GM12892 (cell line): Measurements from ENCODE around the gene FBLN1.
"Not testable (repeated sequence)": the region's sequence is repeated elsewhere in the genome, so short reads cannot be mapped to it uniquely, and the experiment has no call there.

Experiments
- DNase-seq: peaks from one replicate; pipeline ENCODE4 v3.0.0; 2011; ENCODE audit not compliant: insufficient read length
- FAIRE-seq: peaks from 2 replicates; lab custom pipeline; 2011; peaks lifted over from hg19 to GRCh38; lab: Jason Lieb, UNC
- POLR2A ChIP-seq: IDR thresholded peaks from 2 replicates; pipeline ENCODE4 v1.6.1; 2011; ENCODE audit warnings: low read depth, low read length, control low read depth
- POLR2AphosphoS5 ChIP-seq: IDR thresholded peaks from 2 replicates; pipeline ENCODE4 v1.6.1; 2011; ENCODE audit warnings: low read depth, low read length, control low read depth
- TAF1 ChIP-seq: IDR thresholded peaks from 2 replicates; pipeline ENCODE4 v1.6.1; 2011; ENCODE audit warnings: low read depth, mild to moderate bottlenecking, control low read depth, low read length, borderline replicate concordance

FBLN1 gene

DNA sequence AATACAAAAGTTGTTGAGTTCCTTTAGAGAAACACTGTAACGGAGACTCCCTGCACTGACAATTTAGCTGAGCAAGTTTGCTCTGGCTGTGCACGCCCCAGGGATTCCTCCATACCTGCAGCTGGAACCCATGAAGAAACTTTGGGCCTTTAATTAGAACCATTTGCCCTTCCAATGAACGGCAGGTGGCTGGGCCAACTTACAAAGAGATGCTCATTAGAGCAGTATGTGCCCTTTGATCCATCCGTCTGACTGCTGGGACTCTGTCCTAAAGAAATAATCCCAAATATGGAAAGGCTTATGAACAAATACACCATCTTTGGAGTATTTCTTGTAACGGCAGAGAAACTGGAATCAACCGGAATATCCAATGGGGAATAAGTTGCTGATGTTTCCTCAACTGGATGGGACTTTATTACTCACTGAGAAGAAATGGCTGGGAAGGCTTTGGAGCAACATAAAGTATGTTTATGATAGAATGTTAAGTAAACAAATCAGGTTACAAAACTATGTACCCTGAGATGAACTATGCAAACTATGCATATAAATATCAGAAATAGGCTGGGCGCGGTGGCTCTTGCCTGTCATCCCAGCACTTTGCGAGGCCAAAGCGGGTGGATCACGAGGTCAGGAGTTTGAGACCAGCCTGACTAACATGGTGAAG is 24.4 kb upstream of the FBLN1 start:
- FAIRE-seq (no peak), DNase-seq (no peak)
- TF ChIP-seq TAF1 (no peak), POLR2AphosphoS5 (no peak), POLR2A (no peak)

DNA sequence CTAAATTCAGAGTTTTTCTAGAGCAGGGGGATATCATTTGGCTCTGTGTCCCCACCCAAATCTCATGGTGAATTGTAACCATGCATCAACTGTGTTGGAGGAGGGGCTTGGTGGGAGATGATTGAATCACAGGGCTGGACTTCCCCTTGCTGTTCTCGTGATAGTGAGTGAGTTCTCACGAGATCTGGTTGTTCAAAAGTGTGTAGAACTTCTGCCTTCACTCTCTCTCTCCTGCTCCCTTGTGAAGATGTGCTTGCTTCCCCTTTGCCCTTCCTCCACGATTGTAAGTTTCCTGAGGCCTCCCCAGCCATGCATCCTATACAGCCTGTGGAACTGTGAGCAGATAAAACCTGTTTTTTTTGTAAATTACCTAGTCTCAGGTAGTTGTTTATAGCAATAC is 22.0 kb upstream of the FBLN1 start:
- FAIRE-seq (no peak), DNase-seq (no peak)
- no peak for TF ChIP-seq POLR2A
- TF ChIP-seq TAF1: no peak
- no peak for TF ChIP-seq POLR2AphosphoS5

DNA sequence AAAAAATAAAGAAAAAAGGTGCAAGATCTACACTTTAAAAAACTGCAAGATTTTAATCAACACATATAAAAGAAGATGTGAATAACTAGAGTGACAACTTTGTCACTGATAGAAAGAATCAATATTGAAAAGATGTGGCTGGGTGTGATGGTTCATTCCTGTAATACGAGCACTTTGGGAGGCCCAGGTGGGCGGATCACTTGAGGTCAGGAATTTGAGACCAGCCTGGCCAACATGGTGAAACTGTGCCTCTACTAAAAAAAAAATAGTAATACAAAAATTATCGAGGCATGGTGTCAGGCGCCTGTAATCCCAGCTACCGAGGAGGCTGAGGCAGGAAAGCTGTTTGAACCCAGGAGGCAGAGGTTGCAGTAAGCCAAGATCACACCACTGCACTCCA is 21.0 kb upstream of the FBLN1 start:
- no peak for FAIRE-seq
- no peak for TF ChIP-seq POLR2A
- TF ChIP-seq TAF1: no peak
- no peak for TF ChIP-seq POLR2AphosphoS5

GRCh38 chr22:45482169-45482568 is 20.5 kb upstream of the FBLN1 start:
- DNase-seq: no peak
- no peak for FAIRE-seq
- TF ChIP-seq TAF1 (no peak), POLR2AphosphoS5 (no peak), POLR2A (no peak)

More for the DNA sequence above, 21.0 kb upstream of the FBLN1 start:
- DNase-seq: no peak

- FAIRE-seq: no peak
- TF ChIP-seq POLR2AphosphoS5 (no peak), TAF1 (no peak), POLR2A (no peak)
Measured at GRCh38 chr22:45483319-45483718, 19.4 kb upstream of the FBLN1 start.

DNA sequence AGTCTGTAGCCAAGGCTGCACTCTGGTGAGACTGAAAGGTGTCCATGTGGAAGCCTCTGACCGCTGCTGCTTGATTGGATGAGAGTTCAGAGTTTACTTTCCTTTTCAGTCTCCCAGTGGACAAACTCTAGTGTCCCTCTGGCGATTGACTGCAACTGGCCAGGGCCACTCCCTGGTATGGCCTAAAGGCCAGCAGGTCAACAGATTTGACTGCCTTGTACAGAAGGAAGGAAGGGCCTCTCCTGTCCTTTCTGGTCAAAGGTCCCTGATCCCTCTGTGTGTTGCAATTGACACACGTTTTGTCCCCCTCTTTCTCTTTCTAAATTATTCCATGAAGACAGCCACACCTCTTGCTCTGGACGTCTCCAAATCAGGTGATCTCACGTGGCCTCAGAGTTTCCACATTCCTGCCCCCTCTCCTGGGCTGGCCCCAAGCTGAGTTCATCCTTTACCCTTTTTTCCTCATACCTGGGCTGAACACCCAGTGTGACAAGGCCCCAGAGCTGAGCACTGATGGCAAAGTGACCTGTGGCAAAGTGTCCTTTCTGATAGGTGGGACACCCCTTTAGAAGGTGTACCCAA is 18.7 kb upstream of the FBLN1 start:
- no peak for TF ChIP-seq TAF1
- TF ChIP-seq POLR2AphosphoS5: no peak
- no peak for TF ChIP-seq POLR2A
- no peak for FAIRE-seq
- DNase-seq: no peak

More at GRCh38 chr22:45483319-45483718, 19.4 kb upstream of the FBLN1 start:
- no peak for DNase-seq

GRCh38 chr22:45484742-45485141 is 17.9 kb upstream of the FBLN1 start:
- TF ChIP-seq POLR2A (no peak), TAF1 (no peak), POLR2AphosphoS5 (no peak)
- FAIRE-seq (no peak), DNase-seq (no peak)

- TF ChIP-seq POLR2A: no peak
- no peak for TF ChIP-seq POLR2AphosphoS5
- no peak for TF ChIP-seq TAF1
- DNase-seq (no peak), FAIRE-seq (no peak)
Measured at GRCh38 chr22:45485261-45485660, 17.4 kb upstream of the FBLN1 start.

GRCh38 chr22:45488764-45489370 is 13.8 kb upstream of the FBLN1 start:
- no peak for TF ChIP-seq POLR2AphosphoS5
- no peak for TF ChIP-seq POLR2A
- TF ChIP-seq TAF1: no peak
- FAIRE-seq: no peak
- no peak for DNase-seq

GRCh38 chr22:45490836-45491235 is 11.8 kb upstream of the FBLN1 start:
- no peak for FAIRE-seq
- TF ChIP-seq POLR2AphosphoS5: no peak
- TF ChIP-seq POLR2A: no peak
- no peak for TF ChIP-seq TAF1
- no peak for DNase-seq

- TF ChIP-seq POLR2A (no peak), POLR2AphosphoS5 (no peak), TAF1 (no peak)
- no peak for FAIRE-seq
- no peak for DNase-seq
Measured at GRCh38 chr22:45491841-45492240, 10.8 kb upstream of the FBLN1 start.

DNA sequence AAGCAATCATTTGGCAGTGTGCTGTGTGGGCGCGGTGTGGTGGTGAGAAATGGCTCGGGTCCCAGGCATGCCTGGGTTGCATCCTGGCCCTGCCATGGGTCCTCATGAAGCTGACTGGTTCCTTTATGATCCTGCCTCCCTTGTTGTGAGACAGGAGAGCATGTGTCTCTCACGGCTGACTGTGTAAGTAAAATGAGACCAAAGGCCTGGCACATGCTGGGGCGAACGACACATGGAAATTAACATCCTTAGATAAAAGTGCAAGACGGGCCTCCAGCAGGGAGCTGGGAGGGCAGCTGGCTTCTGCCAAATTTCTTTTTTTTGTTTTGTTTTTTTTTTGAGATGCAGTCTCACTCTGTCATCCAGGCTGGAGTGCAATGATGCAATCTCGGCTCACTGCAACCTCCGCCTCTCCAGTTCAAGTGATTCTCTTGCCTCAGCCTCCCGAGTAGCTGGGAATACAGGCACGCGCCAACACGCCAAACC is 9.4 kb upstream of the FBLN1 start:
- DNase-seq: no peak

GRCh38 chr22:45494306-45494705 is 8.4 kb upstream of the FBLN1 start:
- not testable (repeated sequence) for DNase-seq, FAIRE-seq

More for the DNA sequence above, 9.4 kb upstream of the FBLN1 start:
- TF ChIP-seq TAF1 (no peak), POLR2AphosphoS5 (no peak), POLR2A (no peak)
- no peak for FAIRE-seq

- FAIRE-seq, DNase-seq: not testable (repeated sequence)
Measured at GRCh38 chr22:45495616-45496015, 7.1 kb upstream of the FBLN1 start.
